Activated naive CD4-positive, alpha-beta T cell treated with anti-CD3 and anti-CD28 coated beads, Interleukin-2, amount 50 U/mL, for 72 hours (primary cell): ENCODE measurements around the gene KIAA0319L. TPM values are rescaled to one million over a fixed set of nuclear protein-coding genes. Genes with fewer than 3 reads are reported as not detected.
"Not testable (repeated sequence)": the region's sequence is repeated elsewhere in the genome, so short reads cannot be mapped to it uniquely, and the experiment has no call there.

Source experiments
- ATAC-seq, 2 donors: fragments of 150-1000 bp; cut with Tn5 transposase; 2 replicates each; pipeline ENCODE4 v1.10.0; 2021; ENCODE audit warnings: mild to moderate bottlenecking in 2 of 2, moderate library complexity in 2 of 2
- DNase-seq, 2 donors: peaks; one replicate each; pipeline ENCODE4 v3.0.0; 2021 to 2022; ENCODE audit warnings: low spot score in 2 of 2
- H3K27ac Mint-ChIP-seq, 2 donors: one replicate each; pipeline ENCODE4 v1.8.0; 2022; ENCODE audit warnings: mild to moderate bottlenecking in 2 of 2, mixed read lengths in 2 of 2
- H3K36me3 Mint-ChIP-seq, 2 donors: one replicate each; pipeline ENCODE4 v1.8.0; 2022; ENCODE audit warnings: mixed read lengths in 2 of 2
- H3K9me3 Mint-ChIP-seq, 2 donors: one replicate each; pipeline ENCODE4 v1.8.0; 2022; ENCODE audit warnings: mixed read lengths in 2 of 2
- total RNA-seq, 2 donors: library from RNA; stranded (reverse); gene quantifications; one replicate each; pipeline ENCODE4 v1.2.3, GENCODE V29; 2022

The KIAA0319L gene
- total RNA-seq, 2 donors from 2014 or later, result 38.1 to 41.0 TPM

GRCh38 chr1:35588197-35588910, 31.2 kb upstream of the KIAA0319L start:
- DNase-seq (no peak), ATAC-seq (no peak)
- Mint-ChIP-seq H3K9me3 (no peaks in the 10 kb centered on the region), H3K36me3 (no peaks in the 10 kb centered on the region), H3K27ac (no peak overlapping the region)

- Mint-ChIP-seq H3K36me3 (no peaks in the 10 kb centered on the region), H3K9me3 (no peaks in the 10 kb centered on the region), H3K27ac (no peak overlapping the region)
- ATAC-seq (no peak), DNase-seq (no peak)
These were observed 30.5 kb upstream of the KIAA0319L start for GRCh38 chr1:35587736-35588135.

- ATAC-seq, result no peak
- DNase-seq, result no peak
- Mint-ChIP-seq H3K36me3 (no peaks in the 10 kb centered on the region), H3K9me3 (no peaks in the 10 kb centered on the region), H3K27ac (no peak overlapping the region)
These were observed 29.6 kb upstream of the KIAA0319L start for GRCh38 chr1:35586808-35587207.

GRCh38 chr1:35585805-35586204, 28.6 kb upstream of the KIAA0319L start:
- not testable (repeated sequence) for H3K9me3 Mint-ChIP-seq, ATAC-seq, H3K27ac Mint-ChIP-seq, H3K36me3 Mint-ChIP-seq, DNase-seq

GRCh38 chr1:35585281-35585680, 28.1 kb upstream of the KIAA0319L start:
- no peaks in the 10 kb centered on the region for H3K36me3 Mint-ChIP-seq
- no peak for ATAC-seq
- DNase-seq, result no peak
- H3K9me3 Mint-ChIP-seq, result no peaks in the 10 kb centered on the region
- H3K27ac Mint-ChIP-seq, result no peak overlapping the region

GRCh38 chr1:35581621-35582020, 24.4 kb upstream of the KIAA0319L start:
- not testable (repeated sequence) for H3K36me3 Mint-ChIP-seq, DNase-seq, H3K9me3 Mint-ChIP-seq, ATAC-seq, H3K27ac Mint-ChIP-seq

- no peak overlapping the region for H3K27ac Mint-ChIP-seq
- DNase-seq, result no peak
- H3K36me3 Mint-ChIP-seq, result no peaks in the 10 kb centered on the region
- H3K9me3 Mint-ChIP-seq, result no peaks in the 10 kb centered on the region
- ATAC-seq, result no peak
These were observed 23.8 kb upstream of the KIAA0319L start for GRCh38 chr1:35580949-35581388.

GRCh38 chr1:35577071-35577998, 20.1 kb upstream of the KIAA0319L start:
- Mint-ChIP-seq H3K9me3 (no peaks in the 10 kb centered on the region), H3K36me3 (no peaks in the 10 kb centered on the region), H3K27ac (peak overlapping the region; percentile 51 to 82)
- ATAC-seq (peak; percentile 78 to 92), DNase-seq (peak; percentile 57 to 71)

- not testable (repeated sequence) for H3K36me3 Mint-ChIP-seq, ATAC-seq, H3K9me3 Mint-ChIP-seq, DNase-seq
- H3K27ac Mint-ChIP-seq, result peak overlapping the region in 1 of 2 donors; percentile 36
These were observed 19.5 kb upstream of the KIAA0319L start for GRCh38 chr1:35576766-35577070.

- Mint-ChIP-seq H3K36me3 (no peaks in the 10 kb centered on the region), H3K9me3 (no peaks in the 10 kb centered on the region), H3K27ac (peak overlapping the region in 1 of 2 donors; percentile 36)
- ATAC-seq (no peak), DNase-seq (no peak)
These were observed 19.0 kb upstream of the KIAA0319L start for GRCh38 chr1:35576061-35576765.

GRCh38 chr1:35575416-35575958, 18.3 kb upstream of the KIAA0319L start:
- no peaks in the 10 kb centered on the region for H3K9me3 Mint-ChIP-seq
- DNase-seq (peak in 1 of 2 donors; percentile 21), ATAC-seq (no peak)
- H3K36me3 Mint-ChIP-seq, result no peaks in the 10 kb centered on the region
- H3K27ac Mint-ChIP-seq, result no peak overlapping the region

GRCh38 chr1:35574655-35575415, 17.6 kb upstream of the KIAA0319L start:
- Mint-ChIP-seq H3K36me3 (no peaks in the 10 kb centered on the region), H3K9me3 (no peaks in the 10 kb centered on the region), H3K27ac (no peak overlapping the region)
- ATAC-seq (no peak), DNase-seq (peak in 1 of 2 donors; percentile 42)

- no peaks in the 10 kb centered on the region for H3K9me3 Mint-ChIP-seq
These were observed 17.0 kb upstream of the KIAA0319L start for GRCh38 chr1:35574125-35574654.

GRCh38 chr1:35573198-35574124, 16.3 kb upstream of the KIAA0319L start, which contains the start of gene TFAP2E:
Gene TFAP2E, plus strand, starts transcription at chr1:35573314. Its CDS starts 264 bp downstream, at chr1:35573578.
- H3K9me3 Mint-ChIP-seq, result no peaks in the 10 kb centered on the region
- DNase-seq (peak in 1 of 2 donors; percentile 53), ATAC-seq (peak in 1 of 2 donors; percentile 20)
- H3K36me3 Mint-ChIP-seq, result no peaks in the 10 kb centered on the region
- no peak within 1 kb of the TSS for H3K27ac Mint-ChIP-seq

More at GRCh38 chr1:35574125-35574654, 17.0 kb upstream of the KIAA0319L start:
- DNase-seq (peak in 1 of 2 donors; percentile 53), ATAC-seq (no peak)
- no peak overlapping the region for H3K27ac Mint-ChIP-seq
- no peaks in the 10 kb centered on the region for H3K36me3 Mint-ChIP-seq

GRCh38 chr1:35572296-35572695, 15.1 kb upstream of the KIAA0319L start:
- no peak for DNase-seq
- no peak for ATAC-seq
- Mint-ChIP-seq H3K27ac (no peak overlapping the region), H3K36me3 (no peaks in the 10 kb centered on the region), H3K9me3 (no peaks in the 10 kb centered on the region)
